A673 (cell line): ENCODE results near the gene RBM20.

ENCODE experiments used
- EZH2 ChIP-seq: fragments of 200-600 bp; sonication (generic); IDR thresholded peaks from 2 replicates; pipeline ENCODE4 v1.6.1; 2017; ENCODE audit warnings: borderline replicate concordance, low read depth, mild to moderate bottlenecking, mixed read lengths, antibody characterized with exemption, low read length; ENCODE audit not compliant: poor library complexity, severe bottlenecking
- TF ChIP-seq, protein P1 (sequence below): fragments of 300-800, 200-600 bp; sonication (generic); conservative IDR thresholded peaks from 2 replicates; pipeline ENCODE4 v1.5.1; 2017; ENCODE audit warnings: low read depth, mild to moderate bottlenecking, antibody characterized with exemption, low read length, moderate library complexity, mixed read lengths

DNA sequence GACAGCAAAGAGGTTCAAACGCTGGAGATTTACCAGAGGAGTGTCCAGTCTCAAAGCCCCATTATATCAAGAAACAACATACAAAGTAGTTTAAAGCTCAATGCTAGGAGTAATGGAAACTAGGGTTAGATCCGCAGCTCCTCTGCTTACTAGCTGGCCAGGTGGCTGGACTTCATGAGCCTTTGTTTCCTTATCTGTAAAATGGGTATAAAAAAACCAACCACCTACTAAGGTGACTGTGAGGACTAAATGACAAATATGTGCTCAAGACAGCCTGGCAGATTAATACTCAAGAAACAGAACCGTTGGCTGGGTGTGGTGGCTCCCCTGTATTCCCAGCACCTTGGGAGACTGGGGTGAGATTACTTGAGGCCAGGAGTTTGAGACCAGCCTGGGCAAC lies 5.8 kb upstream of the RBM20 start:
- TF ChIP-seq, protein P1, sequence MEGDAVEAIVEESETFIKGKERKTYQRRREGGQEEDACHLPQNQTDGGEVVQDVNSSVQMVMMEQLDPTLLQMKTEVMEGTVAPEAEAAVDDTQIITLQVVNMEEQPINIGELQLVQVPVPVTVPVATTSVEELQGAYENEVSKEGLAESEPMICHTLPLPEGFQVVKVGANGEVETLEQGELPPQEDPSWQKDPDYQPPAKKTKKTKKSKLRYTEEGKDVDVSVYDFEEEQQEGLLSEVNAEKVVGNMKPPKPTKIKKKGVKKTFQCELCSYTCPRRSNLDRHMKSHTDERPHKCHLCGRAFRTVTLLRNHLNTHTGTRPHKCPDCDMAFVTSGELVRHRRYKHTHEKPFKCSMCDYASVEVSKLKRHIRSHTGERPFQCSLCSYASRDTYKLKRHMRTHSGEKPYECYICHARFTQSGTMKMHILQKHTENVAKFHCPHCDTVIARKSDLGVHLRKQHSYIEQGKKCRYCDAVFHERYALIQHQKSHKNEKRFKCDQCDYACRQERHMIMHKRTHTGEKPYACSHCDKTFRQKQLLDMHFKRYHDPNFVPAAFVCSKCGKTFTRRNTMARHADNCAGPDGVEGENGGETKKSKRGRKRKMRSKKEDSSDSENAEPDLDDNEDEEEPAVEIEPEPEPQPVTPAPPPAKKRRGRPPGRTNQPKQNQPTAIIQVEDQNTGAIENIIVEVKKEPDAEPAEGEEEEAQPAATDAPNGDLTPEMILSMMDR = no peak
- no peak for TF ChIP-seq EZH2
